Measurements from ENCODE around the gene GABRA1. TPM values are rescaled to one million over a fixed set of nuclear protein-coding genes. Genes with fewer than 3 reads are reported as not detected.

Gene GABRA1
- total RNA-seq, 1 donor from 2014 or later: not detected

Other genes with a start within 250 kb of the GABRA1 start
- gene GABRA6, start 162.4 kb upstream of the GABRA1 start, total RNA-seq: not detected in 2 replicates
- gene GABRG2, start 219.7 kb downstream of the GABRA1 start, total RNA-seq: not detected in 2 replicates